HG03097 (cell line): ENCODE measurements around the gene MACO1.

Experiments
- ATAC-seq: cut with Tn5 transposase; IDR thresholded peaks from one replicate; pipeline ENCODE4 v1.9.1; 2021; ENCODE audit not compliant: unreplicated experiment, low FRiP score

Gene MACO1

DNA sequence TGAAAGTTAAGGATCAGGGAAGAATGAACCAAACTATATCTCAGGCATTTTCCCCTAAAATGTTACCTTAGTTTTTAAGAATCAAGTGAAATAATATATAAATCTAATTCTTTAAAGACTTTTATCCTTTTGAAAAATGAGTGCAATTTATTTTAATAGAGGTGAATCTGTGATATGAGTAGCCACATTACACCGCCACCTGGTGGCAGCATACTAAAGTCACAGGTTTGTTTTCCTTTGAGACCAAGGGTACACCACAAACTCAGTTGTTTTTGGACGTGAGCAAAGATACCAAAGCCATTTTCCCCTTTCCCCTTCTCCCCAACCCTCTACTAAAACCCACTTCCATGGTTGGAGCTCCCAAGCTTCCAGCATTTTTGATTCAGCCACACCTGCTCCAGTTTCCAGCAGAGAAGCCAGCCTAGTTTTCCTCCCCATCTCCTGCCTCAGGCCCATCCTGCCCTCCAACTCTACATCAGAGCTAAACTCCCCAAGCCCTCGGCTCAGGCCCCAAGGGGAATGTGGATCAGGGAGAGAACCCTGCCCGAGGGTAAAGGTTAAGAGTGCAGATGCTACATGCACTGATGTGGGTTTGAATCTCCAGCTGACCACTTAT is 89.9 kb downstream of the MACO1 start:
- no peak for ATAC-seq

- ATAC-seq = no peak
Observed at GRCh38 chr1:25522031-25522655, 91.4 kb downstream of the MACO1 start.

DNA sequence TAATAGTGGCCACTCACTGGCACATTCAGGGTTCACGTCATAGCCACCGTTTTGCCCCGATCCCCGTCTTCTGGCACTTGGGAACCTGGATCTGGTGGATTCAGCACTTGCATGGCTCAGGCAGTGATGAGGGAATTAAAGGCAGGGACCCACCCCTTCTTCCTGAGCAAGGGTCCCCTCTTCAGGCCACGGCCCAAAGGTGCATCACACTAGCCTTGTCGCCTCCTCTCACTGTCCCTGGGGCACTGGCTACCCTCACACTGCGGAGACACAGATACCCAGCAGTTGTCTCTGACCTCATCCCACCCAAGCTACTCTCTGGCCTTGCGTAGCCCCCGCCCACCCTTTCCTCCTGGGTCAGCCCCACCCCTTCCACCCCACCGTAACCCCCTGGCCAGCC is 92.8 kb downstream of the MACO1 start:
- ATAC-seq = no peak

- no peak for ATAC-seq
Observed at GRCh38 chr1:25524568-25525360, 94.1 kb downstream of the MACO1 start.

DNA sequence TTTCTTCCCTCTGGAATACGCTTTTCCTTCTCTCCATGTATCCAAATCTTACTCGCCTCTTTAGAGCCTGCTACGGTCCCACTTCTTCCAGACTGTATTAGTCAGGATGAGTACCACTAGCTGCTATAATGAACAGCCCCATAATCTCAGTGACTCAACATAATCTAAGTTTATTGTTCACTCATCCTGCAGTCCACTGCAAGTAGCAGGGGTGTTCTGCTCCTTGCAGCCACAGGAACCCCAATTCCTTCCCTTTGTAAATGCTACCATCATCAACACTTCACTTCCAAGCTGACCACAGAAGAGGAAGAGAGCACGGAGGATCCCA is 94.6 kb downstream of the MACO1 start:
- no peak for ATAC-seq

GRCh38 chr1:25526753-25527152 is 96.1 kb downstream of the MACO1 start:
- ATAC-seq = no peak

- ATAC-seq = no peak
Observed at GRCh38 chr1:25527226-25527846, 96.6 kb downstream of the MACO1 start.

DNA sequence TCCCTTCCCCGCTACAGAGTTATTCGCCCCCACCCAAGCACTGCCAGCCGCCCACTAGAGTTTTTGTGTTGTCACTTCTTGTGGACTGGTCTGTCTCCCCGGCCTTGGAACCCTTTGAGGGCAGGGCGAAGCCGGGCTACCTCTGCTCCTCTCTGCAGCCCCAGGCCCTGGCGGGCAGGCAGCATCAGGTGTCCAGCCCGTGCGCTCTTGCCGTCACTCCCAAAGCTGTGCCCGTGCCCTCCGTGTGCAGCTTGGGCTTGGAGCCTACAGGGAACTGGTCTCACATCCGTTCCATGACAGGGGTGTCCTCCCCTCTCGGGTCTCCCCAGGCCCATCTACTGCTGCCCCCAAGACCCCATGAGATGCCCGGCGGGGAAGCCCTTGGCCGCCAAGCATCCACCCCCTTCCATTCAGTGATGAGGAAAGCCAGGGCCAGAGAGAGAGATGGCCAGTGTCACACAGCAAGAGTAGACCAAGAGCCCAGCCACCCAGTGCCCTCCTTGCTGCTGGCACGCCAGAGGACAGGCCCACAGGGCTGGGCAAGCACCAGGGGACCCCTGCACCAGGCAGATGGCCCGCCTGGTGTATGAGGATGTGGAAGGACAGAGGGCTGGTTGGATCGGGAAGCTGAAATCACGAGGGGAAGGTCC is 97.4 kb downstream of the MACO1 start:
- ATAC-seq = no peak

- no peak for ATAC-seq
Observed at GRCh38 chr1:25528881-25529517, 98.3 kb downstream of the MACO1 start.

DNA sequence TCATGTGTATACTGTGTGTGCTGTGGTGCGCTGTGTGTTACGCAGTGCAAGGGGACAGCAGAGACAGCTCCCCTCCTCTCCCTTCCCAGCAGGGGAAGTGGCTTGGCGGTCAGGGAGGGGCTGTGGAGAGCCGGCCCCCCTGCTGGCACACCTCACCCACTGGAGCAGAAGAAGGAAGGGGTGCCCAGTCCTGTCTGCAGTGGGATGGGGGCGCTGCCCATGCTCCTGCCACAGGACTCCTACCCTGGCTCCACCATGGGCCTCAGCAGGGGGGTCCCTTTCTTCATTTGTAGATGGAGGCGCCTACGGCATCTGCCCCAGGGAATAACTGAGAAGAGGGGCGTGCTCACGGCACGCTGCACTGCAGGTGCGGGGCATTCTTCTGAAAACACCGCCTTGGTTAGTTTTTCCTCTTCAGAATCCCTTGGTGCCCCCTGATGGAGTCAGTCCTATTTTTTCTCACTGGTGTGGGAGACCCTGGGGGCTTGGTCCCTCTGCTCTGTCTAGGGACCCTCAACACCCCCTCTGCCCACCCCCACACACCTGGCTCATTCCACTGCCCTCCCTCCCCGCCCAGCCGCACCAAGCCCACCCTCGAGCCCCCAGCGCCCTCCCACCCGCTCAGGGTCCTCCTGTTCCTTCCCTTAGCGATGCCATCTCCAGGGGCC is 99.0 kb downstream of the MACO1 start:
- no peak for ATAC-seq

GRCh38 chr1:25530186-25531081 is 99.7 kb downstream of the MACO1 start:
- ATAC-seq = no peak

- no peak for ATAC-seq
Observed at GRCh38 chr1:25531082-25531461, 100.4 kb downstream of the MACO1 start.

DNA sequence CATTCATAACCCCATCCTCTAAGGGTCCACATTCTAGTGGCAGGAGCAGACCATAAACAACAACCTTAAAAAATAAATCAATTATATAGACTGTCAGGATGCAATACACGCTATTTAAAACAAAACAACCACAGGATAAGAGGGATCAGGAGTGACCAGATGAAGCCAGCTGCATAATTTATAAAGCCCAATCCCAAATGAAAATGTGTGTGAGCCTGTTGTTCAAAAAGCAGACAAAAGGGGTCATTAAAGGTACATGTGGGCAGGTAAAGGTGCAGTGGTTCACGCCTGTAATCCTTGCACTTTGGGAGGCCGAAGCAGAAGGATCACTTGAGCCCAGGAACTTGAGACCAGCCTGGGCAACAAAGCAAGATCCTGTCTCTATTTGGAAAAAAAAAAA is 102.3 kb downstream of the MACO1 start:
- no peak for ATAC-seq

- no peak for ATAC-seq
Observed at GRCh38 chr1:25533775-25534409, 103.2 kb downstream of the MACO1 start.

DNA sequence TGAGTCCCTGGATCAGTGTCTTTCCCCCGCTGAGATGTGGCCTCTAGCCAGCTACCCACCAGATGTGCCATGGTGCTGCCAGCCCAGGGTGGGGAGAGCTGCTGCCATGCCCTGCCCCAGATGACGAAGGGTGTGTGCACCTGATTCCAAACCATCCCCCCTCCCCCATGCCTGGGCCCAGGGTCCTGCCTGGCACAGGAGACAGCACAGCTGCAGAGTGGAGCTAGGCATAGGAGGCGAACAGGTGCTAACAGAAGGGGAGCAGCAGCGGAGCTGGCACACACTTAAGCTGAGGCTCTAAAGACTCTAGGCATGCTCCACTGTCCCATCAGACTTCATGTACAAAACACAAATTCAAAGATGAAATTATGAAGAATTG is 103.7 kb downstream of the MACO1 start:
- ATAC-seq = no peak

GRCh38 chr1:25536124-25536523 is 105.4 kb downstream of the MACO1 start:
- ATAC-seq = no peak

DNA sequence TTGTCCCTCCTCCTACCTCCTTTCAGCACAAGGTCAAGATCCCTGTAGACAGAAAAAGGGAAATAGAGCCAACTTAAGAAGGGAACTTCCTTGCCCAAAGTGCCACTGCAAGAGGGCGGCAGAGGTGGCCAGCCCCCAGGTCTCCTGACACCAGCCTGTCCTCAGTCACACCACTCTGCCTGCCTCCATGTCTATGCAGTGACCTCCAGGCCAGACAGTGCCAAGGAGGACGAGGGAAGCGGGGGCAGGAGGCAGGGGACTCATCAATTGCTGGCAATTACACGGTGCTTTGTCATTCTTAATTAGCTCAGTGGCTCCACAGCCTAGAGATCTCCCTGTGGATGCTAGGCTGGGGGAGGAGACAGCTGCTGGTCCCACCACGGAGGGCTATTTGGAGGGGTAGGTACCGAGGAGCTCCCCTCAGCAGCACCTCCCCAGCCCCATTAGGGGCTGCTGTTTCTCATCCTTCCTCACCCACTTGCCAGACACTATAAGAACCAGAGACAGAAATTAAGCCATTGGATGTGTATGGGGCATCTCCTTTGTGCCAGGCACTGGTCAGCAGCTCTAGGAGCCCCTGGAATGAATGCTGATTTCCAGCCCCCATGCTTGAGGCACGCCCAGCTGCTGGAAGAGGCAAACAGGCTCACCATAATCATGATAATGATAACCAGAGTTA is 106.6 kb downstream of the MACO1 start:
- no peak for ATAC-seq

GRCh38 chr1:25538191-25538767 is 107.6 kb downstream of the MACO1 start:
- no peak for ATAC-seq
